ENCODE measurements around the gene PLRG1.

PLRG1 gene

GRCh38 chr4:154519214-154519613, 31.0 kb downstream of the PLRG1 start:
- Histone ChIP-seq H3K9me3 (no peaks in the 10 kb centered on the region), H3K27me3 (peaks cover 22% of the 10 kb centered on the region), H3K4me1 (no peaks in the 10 kb centered on the region), H3K4me3 (ENCODE audit: low read depth, low read length) (no peak overlapping the region), H3K36me3 (no peaks in the 10 kb centered on the region)
- TF ChIP-seq CTCF (IDR thresholded peaks at IDR 0.05; ENCODE audit: low read depth, low read length), result no peak
- no peak for DNase-seq

GRCh38 chr4:154517591-154517990, 32.6 kb downstream of the PLRG1 start:
- DNase-seq, result no peak
- Histone ChIP-seq H3K4me1 (no peaks in the 10 kb centered on the region), H3K9me3 (no peaks in the 10 kb centered on the region), H3K4me3 (ENCODE audit: low read depth, low read length) (no peak overlapping the region), H3K27me3 (peaks cover 16% of the 10 kb centered on the region), H3K36me3 (no peaks in the 10 kb centered on the region)
- no peak for TF ChIP-seq CTCF (IDR thresholded peaks at IDR 0.05; ENCODE audit: low read depth, low read length)

- TF ChIP-seq CTCF (IDR thresholded peaks at IDR 0.05; ENCODE audit: low read depth, low read length), result no peak
- no peak overlapping the region for H3K4me3 ChIP-seq (ENCODE audit: low read depth, low read length)
Observed at GRCh38 chr4:154516318-154517029, 33.7 kb downstream of the PLRG1 start.

GRCh38 chr4:154511981-154512380, 38.2 kb downstream of the PLRG1 start:
- Histone ChIP-seq H3K36me3 (no peaks in the 10 kb centered on the region), H3K4me3 (ENCODE audit: low read depth, low read length) (no peak overlapping the region), H3K4me1 (no peaks in the 10 kb centered on the region), H3K27me3 (no peaks in the 10 kb centered on the region), H3K9me3 (no peaks in the 10 kb centered on the region)
- DNase-seq, result no peak
- TF ChIP-seq CTCF (IDR thresholded peaks at IDR 0.05; ENCODE audit: low read depth, low read length), result no peak

More at GRCh38 chr4:154516318-154517029, 33.7 kb downstream of the PLRG1 start:
- DNase-seq, result no peak
- Histone ChIP-seq H3K9me3 (no peaks in the 10 kb centered on the region), H3K4me1 (no peaks in the 10 kb centered on the region), H3K27me3 (peaks cover 5% of the 10 kb centered on the region; the same call in 1 of the 2 replicates), H3K36me3 (no peaks in the 10 kb centered on the region)

GRCh38 chr4:154511548-154511947, 38.7 kb downstream of the PLRG1 start:
- TF ChIP-seq CTCF (IDR thresholded peaks at IDR 0.05; ENCODE audit: low read depth, low read length), result no peak
- Histone ChIP-seq H3K36me3 (no peaks in the 10 kb centered on the region), H3K9me3 (no peaks in the 10 kb centered on the region), H3K4me3 (ENCODE audit: low read depth, low read length) (no peak overlapping the region), H3K4me1 (no peaks in the 10 kb centered on the region), H3K27me3 (peaks cover 1% of the 10 kb centered on the region)
- DNase-seq, result no peak

GRCh38 chr4:154507156-154507555, 43.0 kb downstream of the PLRG1 start:
- Histone ChIP-seq H3K36me3 (no peaks in the 10 kb centered on the region), H3K27me3 (peaks cover 20% of the 10 kb centered on the region), H3K4me3 (ENCODE audit: low read depth, low read length) (no peak overlapping the region), H3K9me3 (no peaks in the 10 kb centered on the region), H3K4me1 (no peaks in the 10 kb centered on the region)
- no peak for TF ChIP-seq CTCF (IDR thresholded peaks at IDR 0.05; ENCODE audit: low read depth, low read length)
- no peak for DNase-seq
